Pulmonary artery endothelial cell (primary cell): Measurements from ENCODE around the gene CEACAM6. TPM values are rescaled to one million over a fixed set of nuclear protein-coding genes. Genes with fewer than 3 reads are reported as not detected.
"Not testable (repeated sequence)": the region's sequence is repeated elsewhere in the genome, so short reads cannot be mapped to it uniquely, and the experiment has no call there.

Experiments used
- DNase-seq: peaks from one replicate; pipeline ENCODE4 v3.0.0-alpha.2; 2011; ENCODE audit warnings: low read depth, low spot score
- total RNA-seq: library from RNA; depleted of rRNA; stranded (reverse); fragments of >200 nt; gene quantifications from 2 replicates; pipeline ENCODE4 v1.2.3, GENCODE V29; 2014

The CEACAM6 gene
- total RNA-seq: not detected in 2 replicates

- no peak for DNase-seq
These were observed at the start of gene CEACAM6 for GRCh38 chr19:41755328-41755913. CEACAM6 (plus strand) TSS chr19:41755530; CDS start chr19:41755639, 109 bp downstream.

- DNase-seq: no peak
These were observed 48.4 kb upstream of the CEACAM6 start for GRCh38 chr19:41706741-41707501.

DNA sequence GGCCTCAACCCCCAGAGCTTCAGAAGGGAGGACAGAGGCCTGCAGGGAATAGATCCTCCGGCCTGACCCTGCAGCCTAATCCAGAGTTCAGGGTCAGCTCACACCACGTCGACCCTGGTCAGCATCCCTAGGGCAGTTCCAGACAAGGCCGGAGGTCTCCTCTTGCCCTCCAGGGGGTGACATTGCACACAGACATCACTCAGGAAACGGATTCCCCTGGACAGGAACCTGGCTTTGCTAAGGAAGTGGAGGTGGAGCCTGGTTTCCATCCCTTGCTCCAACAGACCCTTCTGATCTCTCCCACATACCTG lies 47.9 kb upstream of the CEACAM6 start:
- DNase-seq: no peak

GRCh38 chr19:41707871-41708371 lies 47.4 kb upstream of the CEACAM6 start:
- no peak for DNase-seq

DNA sequence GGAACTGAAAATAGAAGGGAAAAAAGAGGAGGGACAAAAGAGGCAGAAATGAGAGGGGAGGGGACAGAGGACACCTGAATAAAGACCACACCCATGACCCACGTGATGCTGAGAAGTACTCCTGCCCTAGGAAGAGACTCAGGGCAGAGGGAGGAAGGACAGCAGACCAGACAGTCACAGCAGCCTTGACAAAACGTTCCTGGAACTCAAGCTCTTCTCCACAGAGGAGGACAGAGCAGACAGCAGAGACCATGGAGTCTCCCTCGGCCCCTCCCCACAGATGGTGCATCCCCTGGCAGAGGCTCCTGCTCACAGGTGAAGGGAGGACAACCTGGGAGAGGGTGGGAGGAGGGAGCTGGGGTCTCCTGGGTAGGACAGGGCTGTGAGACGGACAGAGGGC lies 46.8 kb upstream of the CEACAM6 start, which contains the start of gene CEACAM5:
CEACAM5 (plus strand) TSS at position 146 of the 400 bp plus-strand sequence; CDS start at position 252, 106 bp downstream.
- DNase-seq: no peak

DNA sequence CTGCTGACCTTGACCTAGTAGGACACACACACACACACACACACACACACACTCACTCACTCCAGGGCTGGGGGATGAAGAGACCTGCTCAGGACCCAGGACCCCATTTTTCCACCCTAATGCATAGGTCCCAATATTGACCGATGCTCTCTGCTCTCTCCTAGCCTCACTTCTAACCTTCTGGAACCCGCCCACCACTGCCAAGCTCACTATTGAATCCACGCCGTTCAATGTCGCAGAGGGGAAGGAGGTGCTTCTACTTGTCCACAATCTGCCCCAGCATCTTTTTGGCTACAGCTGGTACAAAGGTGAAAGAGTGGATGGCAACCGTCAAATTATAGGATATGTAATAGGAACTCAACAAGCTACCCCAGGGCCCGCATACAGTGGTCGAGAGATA lies 45.8 kb upstream of the CEACAM6 start:
- not testable (repeated sequence) for DNase-seq

DNA sequence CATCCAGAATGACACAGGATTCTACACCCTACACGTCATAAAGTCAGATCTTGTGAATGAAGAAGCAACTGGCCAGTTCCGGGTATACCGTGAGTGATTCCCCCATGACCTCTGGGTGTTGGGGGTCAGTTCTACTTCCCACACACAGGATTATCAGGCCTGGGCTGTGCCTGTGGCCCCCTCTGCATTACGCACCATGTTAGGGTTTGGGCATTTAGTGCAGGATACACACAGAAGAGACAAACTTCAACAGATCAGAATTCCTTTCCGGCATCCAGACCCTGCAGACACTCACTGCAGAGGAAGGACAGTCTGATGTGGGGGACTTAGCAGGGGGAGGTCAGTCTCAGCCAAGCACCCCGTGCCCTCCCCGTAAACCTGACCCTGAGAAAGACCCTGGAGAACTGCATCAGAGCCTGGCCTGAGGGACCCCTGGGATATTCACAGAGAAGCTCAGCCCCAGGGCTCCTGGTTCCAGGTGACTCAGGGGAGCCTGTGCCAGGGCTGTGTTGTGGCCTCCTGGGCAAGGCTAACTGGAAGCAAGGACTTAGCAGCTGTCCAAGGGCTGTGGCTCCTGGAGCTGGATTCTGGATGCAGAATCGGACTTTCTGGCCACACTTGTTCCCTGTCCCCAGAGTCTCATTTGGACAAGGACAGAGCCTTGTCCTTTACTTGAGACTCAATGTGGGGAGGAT lies 45.2 kb upstream of the CEACAM6 start:
- no peak for DNase-seq

DNA sequence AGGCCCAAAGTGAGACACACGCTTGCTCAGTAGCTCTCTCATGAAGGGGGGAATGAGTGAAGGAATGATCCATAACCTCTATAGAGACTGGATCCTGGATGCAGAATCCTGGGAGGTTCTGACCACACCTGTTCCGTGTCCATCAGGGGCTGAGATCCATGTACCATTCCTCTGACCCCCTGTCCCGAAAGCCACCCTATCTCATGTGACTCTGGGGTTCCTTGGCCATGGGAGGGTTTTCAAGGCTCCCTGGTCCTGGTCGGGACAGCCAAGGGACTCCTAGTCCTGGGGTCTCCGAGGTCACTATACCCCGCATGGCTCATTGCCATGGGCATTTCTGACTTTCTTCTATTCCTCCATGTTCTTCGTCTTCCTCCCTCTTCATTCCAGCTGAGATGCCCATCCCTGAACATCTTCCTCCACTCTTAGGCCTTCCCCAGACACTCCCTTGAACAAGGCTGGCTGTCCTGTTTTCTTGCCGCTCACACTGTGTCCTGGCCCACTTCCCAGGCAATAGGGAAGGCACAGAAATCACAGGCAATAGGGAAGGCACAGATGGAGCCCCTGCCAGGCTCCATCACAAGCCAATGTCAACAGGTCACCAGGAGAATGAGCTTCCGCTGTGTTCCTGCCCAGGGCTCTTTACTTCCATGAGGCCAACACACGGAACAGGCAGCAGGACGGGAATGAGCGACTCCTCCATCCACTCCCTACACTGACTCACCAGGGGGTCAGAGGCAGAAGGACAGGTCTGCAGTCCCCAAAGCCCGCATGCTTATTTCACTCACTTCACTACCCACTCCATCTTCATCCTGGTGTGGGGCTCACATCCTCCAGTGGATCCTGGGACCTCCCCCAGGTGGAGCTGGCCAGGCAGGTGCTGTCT lies 43.7 kb upstream of the CEACAM6 start:
- no peak for DNase-seq

- no peak for DNase-seq
These were observed 40.7 kb upstream of the CEACAM6 start for GRCh38 chr19:41714598-41714997.

GRCh38 chr19:41718761-41719160 lies 36.6 kb upstream of the CEACAM6 start:
- no peak for DNase-seq

DNA sequence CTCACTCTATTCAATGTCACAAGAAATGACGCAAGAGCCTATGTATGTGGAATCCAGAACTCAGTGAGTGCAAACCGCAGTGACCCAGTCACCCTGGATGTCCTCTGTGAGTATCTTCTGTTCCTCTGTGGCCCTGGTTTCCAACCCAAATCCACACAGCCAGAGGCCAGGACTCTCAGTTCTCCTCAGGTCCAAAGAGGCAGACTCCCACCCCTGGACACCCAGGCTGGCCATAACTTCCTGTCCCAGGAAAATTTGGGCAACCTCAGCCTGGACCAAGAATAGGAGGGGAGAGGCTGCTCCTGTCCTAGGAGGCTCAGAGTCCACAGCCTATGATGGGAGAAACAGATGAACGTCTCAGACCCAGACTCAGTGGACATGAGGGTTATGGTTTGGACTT lies 35.2 kb upstream of the CEACAM6 start:
- DNase-seq: no peak

DNA sequence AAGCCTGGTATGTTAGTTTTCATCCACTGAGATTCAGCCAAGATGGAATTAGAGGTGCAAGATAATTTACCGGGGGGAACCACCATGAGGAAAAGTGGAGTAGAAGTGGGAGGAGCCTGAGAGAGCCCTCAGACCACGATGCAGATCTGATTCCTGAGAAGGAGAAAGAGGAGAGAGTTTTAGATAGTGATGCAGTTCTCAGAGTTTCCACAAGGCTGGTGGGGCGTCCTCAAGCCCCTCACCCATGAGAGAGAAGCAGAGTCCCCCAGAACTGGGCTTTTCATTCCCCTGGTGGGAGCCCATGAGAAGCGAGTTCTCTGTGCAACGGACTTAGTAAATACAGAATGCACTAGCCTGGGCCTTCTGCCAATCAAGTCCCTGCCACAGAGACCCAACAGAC lies 28.8 kb upstream of the CEACAM6 start:
- no peak for DNase-seq

- DNase-seq: no peak
These were observed 21.2 kb upstream of the CEACAM6 start for GRCh38 chr19:41734156-41734555.

DNA sequence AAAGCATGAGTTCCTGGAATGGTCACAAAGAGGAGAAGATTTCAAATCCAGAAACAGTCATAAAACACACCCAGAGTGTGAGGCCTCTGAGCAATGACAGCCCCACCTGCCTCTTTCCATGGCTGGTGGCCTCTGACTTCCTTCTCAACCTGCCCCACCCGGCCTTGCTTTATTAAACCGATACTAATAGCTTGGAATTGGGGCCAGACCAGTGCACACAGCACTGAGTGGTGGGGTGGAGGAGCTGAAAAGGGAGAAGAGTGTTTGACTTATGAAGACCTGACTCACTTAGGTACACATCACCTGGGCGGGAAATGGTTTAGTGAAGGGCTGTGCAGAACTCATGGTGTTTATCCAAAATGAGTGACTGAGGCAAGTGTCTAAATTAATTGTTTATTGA lies 20.7 kb upstream of the CEACAM6 start:
- no peak for DNase-seq

- no peak for DNase-seq
These were observed 20.2 kb upstream of the CEACAM6 start for GRCh38 chr19:41735071-41735600.

- no peak for DNase-seq
These were observed 16.0 kb upstream of the CEACAM6 start for GRCh38 chr19:41739361-41739760.

- no peak for DNase-seq
These were observed 14.7 kb upstream of the CEACAM6 start for GRCh38 chr19:41740415-41741243.

DNA sequence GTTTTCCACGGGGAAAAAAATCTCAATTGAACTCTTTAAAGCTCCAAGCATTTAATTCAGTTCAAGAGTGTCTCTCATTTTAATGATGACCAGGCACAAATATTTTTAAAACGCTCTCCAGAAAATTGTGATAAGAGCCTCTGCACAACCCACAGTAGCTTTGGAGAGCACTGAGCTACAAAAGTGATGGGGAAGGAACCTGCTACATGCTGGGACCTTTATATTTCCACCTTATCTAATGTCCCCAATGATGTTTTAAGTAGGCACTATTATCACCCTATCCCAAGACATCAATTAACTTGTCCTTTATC lies 14.1 kb upstream of the CEACAM6 start:
- DNase-seq: no peak

DNA sequence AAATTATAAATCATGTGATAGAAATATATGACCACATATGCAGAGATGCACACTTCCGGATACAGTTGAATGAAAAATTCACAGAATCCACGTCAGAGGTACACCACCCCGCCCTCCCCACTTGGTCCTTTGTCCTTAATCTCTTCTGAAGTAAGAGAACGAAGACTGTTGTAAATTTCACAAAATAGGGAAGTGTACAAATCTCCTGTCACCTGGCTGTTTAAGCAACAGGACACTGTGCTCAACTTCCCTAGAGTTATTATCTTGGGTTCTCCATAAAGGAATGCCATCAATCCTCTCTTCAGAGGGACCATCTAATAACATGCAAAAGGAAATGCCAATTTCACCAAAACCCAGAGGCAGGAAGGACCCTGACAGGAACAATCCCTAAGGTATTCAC lies 10.5 kb upstream of the CEACAM6 start:
- no peak for DNase-seq

GRCh38 chr19:41745756-41746155 lies 9.6 kb upstream of the CEACAM6 start:
- DNase-seq: no peak
